Panc1 (cell line): ENCODE data around the gene CHRNA7. TPM values are rescaled to one million over a fixed set of nuclear protein-coding genes. Genes with fewer than 3 reads are reported as not detected.

Source experiments
- ATAC-seq: fragments of 200-7000 bp; cut with Tn5 transposase; 2 replicates; pipeline ENCODE4 v1.9.1; 2020; ENCODE audit warnings: mild to moderate bottlenecking, moderate library complexity
- BruUV-seq: library from RNA; stranded (reverse); fragments of 400-500 nt; replicated peaks from 2 replicates; lab custom pipeline; 2021; lab: Mats Ljungman, UMichigan
- CTCF ChIA-PET: fragments of 300-600 bp; sonication (Branson Sonifier 250); formaldehyde crosslinking; loops from one replicate; lab custom pipeline; 2022; ENCODE audit warnings: antibody characterized with exemption; lab: Charles Lee
- POLR2A ChIA-PET: fragments of 300-600 bp; sonication (Branson Sonifier 250); formaldehyde crosslinking; loops from one replicate; lab custom pipeline; 2022; ENCODE audit warnings: antibody characterized with exemption; lab: Charles Lee
- DNase-seq: peaks from one replicate; pipeline ENCODE4 v3.0.0-alpha.2; 2010; ENCODE audit warnings: low read depth, low spot score
- H3K27ac ChIP-seq: 2 replicates; pipeline ENCODE4 v1.5.1; 2011; ENCODE audit warnings: mild to moderate bottlenecking, low read length, inconsistent platforms
- H3K27me3 ChIP-seq: fragments of 200-500 bp; sonication (Bioruptor generic); 2 replicates; pipeline ENCODE4 v1.6.0; 2014; ENCODE audit warnings: low read length, inconsistent platforms; ENCODE audit not compliant: control insufficient read depth, insufficient read depth
- H3K36me3 ChIP-seq: fragments of 200-500 bp; sonication (Bioruptor generic); 2 replicates; pipeline ENCODE4 v1.5.1; 2014; ENCODE audit warnings: inconsistent platforms, mild to moderate bottlenecking, low read length, moderate library complexity; ENCODE audit not compliant: control insufficient read depth, insufficient read depth
- H3K4me1 ChIP-seq: 2 replicates; pipeline ENCODE4 v1.5.1; 2011; ENCODE audit warnings: inconsistent platforms, mild to moderate bottlenecking, low read length, moderate library complexity; ENCODE audit not compliant: control insufficient read depth, insufficient read depth
- H3K4me3 ChIP-seq, 2 experiments: 2 replicates each; pipeline ENCODE4 v1.5.1; 2011 to 2012; ENCODE audit warnings: low read depth in 2 of 2, low read length in 2 of 2, mild to moderate bottlenecking in 2 of 2, inconsistent platforms in 1 of 2, moderate library complexity in 1 of 2
- H3K9me3 ChIP-seq: fragments of 200-500 bp; sonication (Bioruptor generic); 2 replicates; pipeline ENCODE4 v1.5.1; 2014; ENCODE audit warnings: low read depth, mild to moderate bottlenecking, inconsistent platforms, low read length, moderate library complexity; ENCODE audit not compliant: control insufficient read depth, insufficient read depth
- CTCF ChIP-seq: fragments of 450-650 bp; IDR thresholded peaks from 2 replicates; pipeline ENCODE4 v1.5.1; 2017; ENCODE audit warnings: mild to moderate bottlenecking
- POLR2AphosphoS5 ChIP-seq: IDR thresholded peaks from 2 replicates; pipeline ENCODE4 v1.6.1; 2012; ENCODE audit warnings: mild to moderate bottlenecking, low read depth, low read length, moderate library complexity
- SIN3A ChIP-seq: IDR thresholded peaks from 2 replicates; pipeline ENCODE4 v1.6.1; 2012; ENCODE audit warnings: low read depth, mild to moderate bottlenecking, low read length, moderate library complexity, borderline replicate concordance; ENCODE audit not compliant: insufficient read depth
- TCF7L2 ChIP-seq: IDR thresholded peaks from 2 replicates; pipeline ENCODE4 v1.6.1; 2011; ENCODE audit warnings: mild to moderate bottlenecking, low read depth, low read length, inconsistent platforms
- in situ Hi-C: cut with HindIII; loops from 2 replicates; pipeline ENCODE4 v1.10.0; 2016; ENCODE audit warnings: low sequenced_read_pairs, low pct_unique_long_range_greater_than_20kb
- intact Hi-C: fragments of 100-400 bp; cut with micrococcal nuclease; formaldehyde crosslinking; loops from one replicate; pipeline ENCODE4 v1.10.0; 2022; ENCODE audit not compliant: unreplicated experiment
- total RNA-seq: library from RNA; stranded (reverse); gene quantifications from one replicate; pipeline ENCODE4 v1.2.1, GENCODE V29; 2021; ENCODE audit not compliant: unreplicated experiment
- TF ChIP-seq, protein P1 (sequence below), 2 experiments: IDR thresholded peaks; 2 replicates each; pipeline ENCODE4 v1.6.1; 2011 to 2012; ENCODE audit warnings: low read depth in 2 of 2, control low read depth in 1 of 2, low read length in 1 of 2, mild to moderate bottlenecking in 1 of 2, moderate library complexity in 1 of 2; ENCODE audit not compliant: insufficient read depth in 1 of 2

The CHRNA7 gene
- total RNA-seq, 1 experiment from 2014 or later = 3.3 TPM

GRCh38 chr15:32067115-32067514, 36.8 kb downstream of the CHRNA7 start:
- intact Hi-C loops (no loop called here), in situ Hi-C loops (no loop called here)
- Histone ChIP-seq H3K27me3 (no peaks in the 10 kb centered on the region), H3K4me1 (no peaks in the 10 kb centered on the region), H3K27ac (no peak overlapping the region), H3K4me3 (no peak overlapping the region), H3K36me3 (no peaks in the 10 kb centered on the region), H3K9me3 (peaks cover 12% of the 10 kb centered on the region; the same call in 1 of the 2 replicates)
- ATAC-seq (no peak), DNase-seq (no peak)
- no TSS peak for BruUV-seq
- POLR2A ChIA-PET = no interaction called here
- CTCF ChIA-PET = no interaction called here
- TF ChIP-seq, protein P1, sequence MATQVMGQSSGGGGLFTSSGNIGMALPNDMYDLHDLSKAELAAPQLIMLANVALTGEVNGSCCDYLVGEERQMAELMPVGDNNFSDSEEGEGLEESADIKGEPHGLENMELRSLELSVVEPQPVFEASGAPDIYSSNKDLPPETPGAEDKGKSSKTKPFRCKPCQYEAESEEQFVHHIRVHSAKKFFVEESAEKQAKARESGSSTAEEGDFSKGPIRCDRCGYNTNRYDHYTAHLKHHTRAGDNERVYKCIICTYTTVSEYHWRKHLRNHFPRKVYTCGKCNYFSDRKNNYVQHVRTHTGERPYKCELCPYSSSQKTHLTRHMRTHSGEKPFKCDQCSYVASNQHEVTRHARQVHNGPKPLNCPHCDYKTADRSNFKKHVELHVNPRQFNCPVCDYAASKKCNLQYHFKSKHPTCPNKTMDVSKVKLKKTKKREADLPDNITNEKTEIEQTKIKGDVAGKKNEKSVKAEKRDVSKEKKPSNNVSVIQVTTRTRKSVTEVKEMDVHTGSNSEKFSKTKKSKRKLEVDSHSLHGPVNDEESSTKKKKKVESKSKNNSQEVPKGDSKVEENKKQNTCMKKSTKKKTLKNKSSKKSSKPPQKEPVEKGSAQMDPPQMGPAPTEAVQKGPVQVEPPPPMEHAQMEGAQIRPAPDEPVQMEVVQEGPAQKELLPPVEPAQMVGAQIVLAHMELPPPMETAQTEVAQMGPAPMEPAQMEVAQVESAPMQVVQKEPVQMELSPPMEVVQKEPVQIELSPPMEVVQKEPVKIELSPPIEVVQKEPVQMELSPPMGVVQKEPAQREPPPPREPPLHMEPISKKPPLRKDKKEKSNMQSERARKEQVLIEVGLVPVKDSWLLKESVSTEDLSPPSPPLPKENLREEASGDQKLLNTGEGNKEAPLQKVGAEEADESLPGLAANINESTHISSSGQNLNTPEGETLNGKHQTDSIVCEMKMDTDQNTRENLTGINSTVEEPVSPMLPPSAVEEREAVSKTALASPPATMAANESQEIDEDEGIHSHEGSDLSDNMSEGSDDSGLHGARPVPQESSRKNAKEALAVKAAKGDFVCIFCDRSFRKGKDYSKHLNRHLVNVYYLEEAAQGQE (IDR thresholded peaks at IDR 0.05; ENCODE audit: insufficient read depth in 1 of 2, low read depth in 2 of 2, low read length in 1 of 2) = no peak
- TF ChIP-seq CTCF = no peak
- TF ChIP-seq SIN3A = no peak
- TF ChIP-seq TCF7L2 = no peak
- TF ChIP-seq POLR2AphosphoS5 = no peak

GRCh38 chr15:32089851-32090359, 59.6 kb downstream of the CHRNA7 start:
- in situ Hi-C loops = no loop called here
- H3K4me3 ChIP-seq = no peak overlapping the region
- no peak overlapping the region for H3K27ac ChIP-seq
- POLR2A ChIA-PET = no interaction called here
- no peaks in the 10 kb centered on the region for H3K36me3 ChIP-seq
- TF ChIP-seq SIN3A = no peak
- CTCF ChIA-PET = no interaction called here
- no peaks in the 10 kb centered on the region for H3K27me3 ChIP-seq
- H3K4me1 ChIP-seq = no peaks in the 10 kb centered on the region
- no peak for ATAC-seq
- no peaks in the 10 kb centered on the region for H3K9me3 ChIP-seq
- DNase-seq = no peak
- intact Hi-C loops = no loop called here
- BruUV-seq = no TSS peak

DNA sequence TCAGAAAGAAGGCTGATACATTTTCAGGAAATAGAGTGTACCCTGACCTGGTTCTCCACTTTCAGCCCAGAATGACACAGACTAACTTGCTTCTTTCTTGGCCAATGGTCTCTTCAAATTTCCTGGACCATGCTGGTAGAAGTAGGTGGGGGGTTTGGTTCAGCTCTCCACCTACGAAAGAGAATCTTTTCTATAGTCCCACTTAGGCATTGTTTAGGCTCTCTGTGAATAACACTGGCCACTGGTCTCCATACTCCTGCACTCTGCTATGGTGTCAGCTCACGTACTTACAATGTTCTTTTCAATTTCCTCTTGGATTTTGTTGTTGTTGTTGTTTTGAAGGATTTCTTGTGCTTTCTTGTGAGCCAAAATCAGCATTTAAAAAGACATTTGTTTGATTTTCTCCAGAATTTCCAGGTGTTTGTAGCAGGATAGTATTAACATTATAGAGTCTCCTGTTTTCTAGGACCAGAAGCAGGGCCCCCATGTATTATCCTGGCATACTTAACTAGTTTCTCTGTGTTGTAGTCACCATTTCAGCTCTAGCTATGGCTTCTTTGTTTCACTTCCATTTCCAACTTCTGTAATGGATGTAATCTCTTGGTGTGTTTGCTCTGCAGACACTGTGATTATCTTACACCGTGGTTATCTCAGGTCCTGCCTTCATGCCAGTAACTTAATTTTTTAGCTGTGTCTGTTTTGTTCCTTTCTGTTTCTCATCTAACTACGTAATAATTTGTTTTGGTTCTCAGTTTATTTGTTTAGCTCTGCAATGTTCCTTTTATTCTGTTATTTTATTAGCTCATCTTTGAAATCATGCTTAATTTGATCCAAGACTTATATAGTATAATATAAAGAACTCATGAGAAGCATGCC, 61.4 kb downstream of the CHRNA7 start:
- TF ChIP-seq POLR2AphosphoS5 (no peak), CTCF (no peak), TCF7L2 (no peak), SIN3A (no peak)
- TF ChIP-seq, protein P1 (IDR thresholded peaks at IDR 0.05; ENCODE audit: insufficient read depth in 1 of 2, low read depth in 2 of 2, low read length in 1 of 2) = no peak
- intact Hi-C loops = no loop called here
- DNase-seq (no peak), ATAC-seq (no peak)
- Histone ChIP-seq H3K27ac (no peak overlapping the region), H3K4me1 (no peaks in the 10 kb centered on the region), H3K4me3 (no peak overlapping the region), H3K27me3 (no peaks in the 10 kb centered on the region), H3K36me3 (no peaks in the 10 kb centered on the region), H3K9me3 (no peaks in the 10 kb centered on the region)
- POLR2A ChIA-PET = no interaction called here
- no TSS peak for BruUV-seq
- CTCF ChIA-PET = no interaction called here
- in situ Hi-C loops = no loop called here
